IPS-15b (cell line): ENCODE results near the gene SMOC1.
"Not testable (repeated sequence)": the region's sequence is repeated elsewhere in the genome, so short reads cannot be mapped to it uniquely, and the experiment has no call there.

Experiments used
- H3K27me3 ChIP-seq: one replicate; pipeline ENCODE4 v1.6.1; 2013; ENCODE audit warnings: low read length; ENCODE audit not compliant: control insufficient read depth, insufficient read depth
- H3K36me3 ChIP-seq: one replicate; pipeline ENCODE4 v1.6.1; 2013; ENCODE audit warnings: low read length; ENCODE audit not compliant: control insufficient read depth, insufficient read depth
- H3K4me1 ChIP-seq: one replicate; pipeline ENCODE4 v1.6.1; 2013; ENCODE audit warnings: mild to moderate bottlenecking, low read length; ENCODE audit not compliant: control insufficient read depth, insufficient read depth
- H3K4me3 ChIP-seq: one replicate; pipeline ENCODE4 v1.5.1; 2013; ENCODE audit warnings: low read depth, low read length
- H3K9ac ChIP-seq: one replicate; pipeline ENCODE4 v1.6.1; 2013; ENCODE audit warnings: low read depth, mild to moderate bottlenecking, low read length
- H3K9me3 ChIP-seq: one replicate; pipeline ENCODE4 v1.6.1; 2013; ENCODE audit warnings: mild to moderate bottlenecking, low read length; ENCODE audit not compliant: control insufficient read depth, insufficient read depth

SMOC1 gene

GRCh38 chr14:69882915-69883314 is 3.7 kb downstream of the SMOC1 start:
- Histone ChIP-seq H3K4me3 (no peak overlapping the region), H3K36me3 (no peaks in the 10 kb centered on the region), H3K9me3 (no peaks in the 10 kb centered on the region), H3K4me1 (peaks cover 2% of the 10 kb centered on the region), H3K9ac (no peak overlapping the region), H3K27me3 (peaks cover 39% of the 10 kb centered on the region)

- H3K4me3 ChIP-seq: no peak overlapping the region
- no peaks in the 10 kb centered on the region for H3K9me3 ChIP-seq
- no peak overlapping the region for H3K9ac ChIP-seq
- H3K36me3 ChIP-seq: no peaks in the 10 kb centered on the region
- no peaks in the 10 kb centered on the region for H3K4me1 ChIP-seq
- peaks cover 7% of the 10 kb centered on the region for H3K27me3 ChIP-seq
These were observed 7.4 kb downstream of the SMOC1 start for GRCh38 chr14:69886453-69887242.

DNA sequence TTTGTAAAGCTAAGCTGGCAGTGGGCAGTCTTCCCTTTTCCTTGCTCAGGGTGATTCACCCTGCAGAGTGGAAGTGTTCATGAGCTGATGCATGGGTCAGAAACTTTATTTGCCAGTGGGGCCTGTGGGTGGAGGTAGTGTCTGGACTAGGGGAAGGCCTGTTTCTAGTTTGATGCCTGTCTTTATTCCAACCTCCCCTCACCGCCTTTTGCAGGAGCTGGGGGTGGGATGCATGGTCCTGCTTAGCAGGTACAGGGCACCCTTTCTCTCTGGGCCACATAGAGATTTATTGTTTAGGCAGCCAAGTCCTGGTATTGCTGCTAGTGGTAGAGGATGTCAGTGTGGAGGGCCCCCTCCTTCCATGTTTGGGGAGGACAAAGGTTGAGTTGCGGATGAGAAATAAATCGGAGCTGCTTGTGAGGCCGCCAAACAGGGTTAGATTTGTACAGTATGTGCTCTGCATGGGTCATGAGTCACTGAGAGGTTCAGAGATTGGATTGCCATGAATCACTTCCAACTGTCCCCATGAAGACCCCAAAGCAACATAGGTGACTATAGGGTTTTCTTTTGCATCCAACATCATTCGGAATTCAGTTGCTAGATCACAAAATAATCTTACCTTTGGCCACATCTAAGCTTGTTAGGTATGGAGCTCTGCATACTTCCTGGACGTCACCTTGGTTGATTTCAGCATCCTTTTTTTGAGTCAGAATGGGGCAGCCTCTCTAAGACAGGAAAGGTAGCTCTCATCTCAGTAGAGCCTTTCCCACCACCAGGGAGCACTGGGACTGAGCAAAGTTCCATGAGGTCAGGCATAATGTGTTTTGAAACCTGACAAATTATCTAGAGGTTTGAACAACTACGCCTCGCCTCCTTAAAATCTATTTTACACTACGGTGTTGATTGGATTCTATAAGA is 8.8 kb downstream of the SMOC1 start:
- H3K9ac ChIP-seq: no peak overlapping the region

GRCh38 chr14:69891422-69891821 is 12.2 kb downstream of the SMOC1 start:
- Histone ChIP-seq H3K4me3 (no peak overlapping the region), H3K36me3 (no peaks in the 10 kb centered on the region), H3K27me3 (no peaks in the 10 kb centered on the region), H3K9ac (no peak overlapping the region), H3K9me3 (no peaks in the 10 kb centered on the region), H3K4me1 (no peaks in the 10 kb centered on the region)

More for the DNA sequence above, 8.8 kb downstream of the SMOC1 start:
- Histone ChIP-seq H3K4me3 (no peak overlapping the region), H3K27me3 (no peaks in the 10 kb centered on the region), H3K36me3 (no peaks in the 10 kb centered on the region), H3K4me1 (no peaks in the 10 kb centered on the region), H3K9me3 (no peaks in the 10 kb centered on the region)

GRCh38 chr14:69895109-69895508 is 15.9 kb downstream of the SMOC1 start:
- no peaks in the 10 kb centered on the region for H3K4me1 ChIP-seq
- H3K27me3 ChIP-seq: no peaks in the 10 kb centered on the region
- no peak overlapping the region for H3K4me3 ChIP-seq
- no peak overlapping the region for H3K9ac ChIP-seq
- H3K36me3 ChIP-seq: no peaks in the 10 kb centered on the region
- no peaks in the 10 kb centered on the region for H3K9me3 ChIP-seq

- Histone ChIP-seq H3K9ac (no peak overlapping the region), H3K4me1 (no peaks in the 10 kb centered on the region), H3K4me3 (no peak overlapping the region), H3K9me3 (no peaks in the 10 kb centered on the region), H3K36me3 (no peaks in the 10 kb centered on the region), H3K27me3 (no peaks in the 10 kb centered on the region)
These were observed 16.9 kb downstream of the SMOC1 start for GRCh38 chr14:69896080-69896479.

DNA sequence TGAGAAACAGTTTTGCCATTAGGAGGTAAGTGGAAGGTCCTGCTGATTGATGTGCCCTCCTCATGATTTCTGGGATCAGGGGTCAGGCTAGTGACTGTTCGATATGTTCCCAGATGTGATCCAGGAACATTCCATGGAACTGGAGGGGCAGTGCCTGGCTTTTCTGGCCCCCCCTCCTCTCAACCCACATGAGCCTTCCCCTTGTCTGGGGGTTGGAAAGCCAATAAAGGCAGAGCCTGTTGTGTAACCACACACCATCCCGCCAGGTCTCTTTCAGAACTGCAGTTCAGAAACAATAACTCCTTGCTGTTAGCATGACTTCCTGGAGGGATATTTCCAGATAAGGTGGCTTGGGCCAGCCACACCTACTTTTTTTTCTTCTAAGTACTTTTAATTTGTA is 17.8 kb downstream of the SMOC1 start:
- no peak overlapping the region for H3K4me3 ChIP-seq
- H3K9me3 ChIP-seq: no peaks in the 10 kb centered on the region
- H3K27me3 ChIP-seq: no peaks in the 10 kb centered on the region
- H3K4me1 ChIP-seq: no peaks in the 10 kb centered on the region
- H3K9ac ChIP-seq: no peak overlapping the region
- H3K36me3 ChIP-seq: no peaks in the 10 kb centered on the region

GRCh38 chr14:69900603-69901002 is 21.4 kb downstream of the SMOC1 start:
- Histone ChIP-seq H3K36me3 (no peaks in the 10 kb centered on the region), H3K9ac (no peak overlapping the region), H3K4me3 (no peak overlapping the region), H3K27me3 (no peaks in the 10 kb centered on the region), H3K4me1 (no peaks in the 10 kb centered on the region), H3K9me3 (no peaks in the 10 kb centered on the region)

- Histone ChIP-seq H3K27me3 (no peaks in the 10 kb centered on the region), H3K9me3 (no peaks in the 10 kb centered on the region), H3K4me3 (no peak overlapping the region), H3K36me3 (no peaks in the 10 kb centered on the region), H3K4me1 (no peaks in the 10 kb centered on the region), H3K9ac (no peak overlapping the region)
These were observed 22.1 kb downstream of the SMOC1 start for GRCh38 chr14:69901113-69901951.

GRCh38 chr14:69903046-69903445 is 23.8 kb downstream of the SMOC1 start:
- not testable (repeated sequence) for H3K27me3 ChIP-seq, H3K36me3 ChIP-seq, H3K4me1 ChIP-seq, H3K4me3 ChIP-seq, H3K9me3 ChIP-seq, H3K9ac ChIP-seq

DNA sequence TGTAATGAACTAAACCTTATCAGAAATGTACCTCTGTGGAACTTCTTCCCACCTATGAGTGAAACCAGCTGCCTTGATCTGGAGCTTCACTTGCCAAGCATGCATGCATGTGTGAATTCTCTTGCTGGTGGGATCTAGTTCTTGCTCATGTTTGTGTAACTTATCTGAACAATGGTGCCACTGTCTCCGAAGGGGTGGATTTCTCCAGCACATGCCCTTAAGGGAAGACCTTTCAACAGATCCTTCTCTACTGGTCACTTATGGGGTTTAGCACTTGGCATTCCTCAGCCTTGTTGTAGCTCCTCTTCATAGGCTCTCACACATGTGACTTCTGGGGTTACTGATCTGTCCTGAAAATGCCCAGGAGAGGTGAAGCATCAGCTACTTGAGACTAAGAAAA is 25.0 kb downstream of the SMOC1 start:
- H3K9me3 ChIP-seq: no peaks in the 10 kb centered on the region
- H3K9ac ChIP-seq: no peak overlapping the region
- no peaks in the 10 kb centered on the region for H3K4me1 ChIP-seq
- H3K4me3 ChIP-seq: no peak overlapping the region
- H3K27me3 ChIP-seq: no peaks in the 10 kb centered on the region
- H3K36me3 ChIP-seq: no peaks in the 10 kb centered on the region
